ENCODE data around the gene APEH.

GRCh38 chr3:49700014-49700413 lies 25.9 kb downstream of the APEH start:
- TF ChIP-seq POLR2AphosphoS5 (IDR thresholded peaks at IDR 0.05; ENCODE audit: low read depth): no peak
- TF ChIP-seq, protein P1, sequence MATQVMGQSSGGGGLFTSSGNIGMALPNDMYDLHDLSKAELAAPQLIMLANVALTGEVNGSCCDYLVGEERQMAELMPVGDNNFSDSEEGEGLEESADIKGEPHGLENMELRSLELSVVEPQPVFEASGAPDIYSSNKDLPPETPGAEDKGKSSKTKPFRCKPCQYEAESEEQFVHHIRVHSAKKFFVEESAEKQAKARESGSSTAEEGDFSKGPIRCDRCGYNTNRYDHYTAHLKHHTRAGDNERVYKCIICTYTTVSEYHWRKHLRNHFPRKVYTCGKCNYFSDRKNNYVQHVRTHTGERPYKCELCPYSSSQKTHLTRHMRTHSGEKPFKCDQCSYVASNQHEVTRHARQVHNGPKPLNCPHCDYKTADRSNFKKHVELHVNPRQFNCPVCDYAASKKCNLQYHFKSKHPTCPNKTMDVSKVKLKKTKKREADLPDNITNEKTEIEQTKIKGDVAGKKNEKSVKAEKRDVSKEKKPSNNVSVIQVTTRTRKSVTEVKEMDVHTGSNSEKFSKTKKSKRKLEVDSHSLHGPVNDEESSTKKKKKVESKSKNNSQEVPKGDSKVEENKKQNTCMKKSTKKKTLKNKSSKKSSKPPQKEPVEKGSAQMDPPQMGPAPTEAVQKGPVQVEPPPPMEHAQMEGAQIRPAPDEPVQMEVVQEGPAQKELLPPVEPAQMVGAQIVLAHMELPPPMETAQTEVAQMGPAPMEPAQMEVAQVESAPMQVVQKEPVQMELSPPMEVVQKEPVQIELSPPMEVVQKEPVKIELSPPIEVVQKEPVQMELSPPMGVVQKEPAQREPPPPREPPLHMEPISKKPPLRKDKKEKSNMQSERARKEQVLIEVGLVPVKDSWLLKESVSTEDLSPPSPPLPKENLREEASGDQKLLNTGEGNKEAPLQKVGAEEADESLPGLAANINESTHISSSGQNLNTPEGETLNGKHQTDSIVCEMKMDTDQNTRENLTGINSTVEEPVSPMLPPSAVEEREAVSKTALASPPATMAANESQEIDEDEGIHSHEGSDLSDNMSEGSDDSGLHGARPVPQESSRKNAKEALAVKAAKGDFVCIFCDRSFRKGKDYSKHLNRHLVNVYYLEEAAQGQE (IDR thresholded peaks at IDR 0.05; ENCODE audit: unreplicated experiment): no peak
- TF ChIP-seq, protein P2, sequence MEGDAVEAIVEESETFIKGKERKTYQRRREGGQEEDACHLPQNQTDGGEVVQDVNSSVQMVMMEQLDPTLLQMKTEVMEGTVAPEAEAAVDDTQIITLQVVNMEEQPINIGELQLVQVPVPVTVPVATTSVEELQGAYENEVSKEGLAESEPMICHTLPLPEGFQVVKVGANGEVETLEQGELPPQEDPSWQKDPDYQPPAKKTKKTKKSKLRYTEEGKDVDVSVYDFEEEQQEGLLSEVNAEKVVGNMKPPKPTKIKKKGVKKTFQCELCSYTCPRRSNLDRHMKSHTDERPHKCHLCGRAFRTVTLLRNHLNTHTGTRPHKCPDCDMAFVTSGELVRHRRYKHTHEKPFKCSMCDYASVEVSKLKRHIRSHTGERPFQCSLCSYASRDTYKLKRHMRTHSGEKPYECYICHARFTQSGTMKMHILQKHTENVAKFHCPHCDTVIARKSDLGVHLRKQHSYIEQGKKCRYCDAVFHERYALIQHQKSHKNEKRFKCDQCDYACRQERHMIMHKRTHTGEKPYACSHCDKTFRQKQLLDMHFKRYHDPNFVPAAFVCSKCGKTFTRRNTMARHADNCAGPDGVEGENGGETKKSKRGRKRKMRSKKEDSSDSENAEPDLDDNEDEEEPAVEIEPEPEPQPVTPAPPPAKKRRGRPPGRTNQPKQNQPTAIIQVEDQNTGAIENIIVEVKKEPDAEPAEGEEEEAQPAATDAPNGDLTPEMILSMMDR (conservative IDR thresholded peaks at IDR 0.05; ENCODE audit: low read depth in 2 of 2): no peak

Data from GM23338 (cell line).